Vagina (tissue), 2 donors: ENCODE measurements around the gene ACSL1. TPM values are rescaled to one million over a fixed set of nuclear protein-coding genes. Genes with fewer than 3 reads are reported as not detected.
A peak's percentile ranks its signal among the peaks of the same experiment; 100 is the strongest.

Experiments used
- DNase-seq, 2 donors: peaks; one replicate each; pipeline ENCODE4 v3.0.0-alpha.2; 2017; ENCODE audit errors: extremely low spot score in 2 of 2
- H3K27ac ChIP-seq: fragments of 200-600 bp; sonication (generic); one replicate; pipeline ENCODE4 v1.5.1; 2019
- H3K27me3 ChIP-seq: fragments of 200-600 bp; sonication (generic); one replicate; pipeline ENCODE4 v1.5.1; 2019
- H3K36me3 ChIP-seq, 2 donors: fragments of 200-600 bp; sonication (generic); one replicate each; pipeline ENCODE4 v1.5.1; 2017 to 2019
- H3K4me1 ChIP-seq: fragments of 200-600 bp; sonication (generic); one replicate; pipeline ENCODE4 v1.5.1; 2019
- H3K4me3 ChIP-seq, 2 donors: fragments of 200-600 bp; sonication (generic); 1 replicate in 1 of 2; 2 replicates in 1 of 2; pipeline ENCODE4 v1.5.1; 2016 to 2019
- H3K9me3 ChIP-seq: fragments of 200-600 bp; sonication (generic); one replicate; pipeline ENCODE4 v1.5.1; 2019
- CTCF ChIP-seq, 3 experiments: fragments of 450-650 bp in 2 of 3; fragments of 200-600 bp in 1 of 3; sonication (generic) in 1 of 3; IDR thresholded peaks; one replicate each; pipeline ENCODE4 v1.5.1; 2017 to 2019; ENCODE audit warnings: antibody characterized with exemption in 3 of 3, mild to moderate bottlenecking in 2 of 3, moderate library complexity in 2 of 3
- POLR2A ChIP-seq, 2 donors: fragments of 450-650 bp; IDR thresholded peaks; one replicate each; pipeline ENCODE4 v1.6.1; 2017; ENCODE audit warnings: antibody characterized with exemption in 2 of 2, mild to moderate bottlenecking in 2 of 2, moderate library complexity in 2 of 2
- POLR2AphosphoS5 ChIP-seq, 2 donors: sonication (generic); formaldehyde crosslinking; IDR thresholded peaks; one replicate each; pipeline ENCODE4 v1.9.0; 2017; ENCODE audit warnings: antibody characterized with exemption in 2 of 2, mild to moderate bottlenecking in 2 of 2, low read depth in 1 of 2; ENCODE audit not compliant: insufficient read depth in 1 of 2
- intact Hi-C: fragments of 100-400 bp; cut with DNase I; formaldehyde crosslinking; loops from one replicate; pipeline ENCODE4 v1.15.1; 2023
- total RNA-seq: library from RNA; depleted of rRNA; stranded (reverse); fragments of >200 nt; gene quantifications from one replicate; pipeline ENCODE4 v1.2.3, GENCODE V29; 2016

ACSL1 gene
- total RNA-seq, 1 donor from 2014 or later = 106 TPM

GRCh38 chr4:184824081-184824775, 1.5 kb downstream of the ACSL1 start:
- no peaks in the 10 kb centered on the region for H3K36me3 ChIP-seq
- DNase-seq = no peak
- intact Hi-C loops = no loop called here
- H3K27me3 ChIP-seq = no peaks in the 10 kb centered on the region
- H3K27ac ChIP-seq = peak overlapping the region; percentile 57
- peak overlapping the region; percentile 61 to 95 for H3K4me3 ChIP-seq
- H3K9me3 ChIP-seq = no peaks in the 10 kb centered on the region
- no peak for TF ChIP-seq POLR2AphosphoS5 (IDR thresholded peaks at IDR 0.05; ENCODE audit: insufficient read depth in 1 of 2, low read depth in 1 of 2)
- TF ChIP-seq POLR2A (IDR thresholded peaks at IDR 0.05) = no peak
- TF ChIP-seq CTCF (IDR thresholded peaks at IDR 0.05) = no peak
- H3K4me1 ChIP-seq = peaks cover 54% of the 10 kb centered on the region

- H3K36me3 ChIP-seq = no peaks in the 10 kb centered on the region
- no peaks in the 10 kb centered on the region for H3K9me3 ChIP-seq
- no peak overlapping the region for H3K27ac ChIP-seq
- H3K27me3 ChIP-seq = no peaks in the 10 kb centered on the region
- peaks cover 64% of the 10 kb centered on the region for H3K4me1 ChIP-seq
- DNase-seq = no peak
- intact Hi-C loops = no loop called here
- no peak overlapping the region for H3K4me3 ChIP-seq
- TF ChIP-seq POLR2AphosphoS5 (IDR thresholded peaks at IDR 0.05; ENCODE audit: insufficient read depth in 1 of 2, low read depth in 1 of 2) = no peak
- TF ChIP-seq POLR2A (IDR thresholded peaks at IDR 0.05) = no peak
- no peak for TF ChIP-seq CTCF (IDR thresholded peaks at IDR 0.05)
Observed at GRCh38 chr4:184823014-184823413, 2.8 kb downstream of the ACSL1 start.

- Histone ChIP-seq H3K4me1 (peaks cover 71% of the 10 kb centered on the region), H3K9me3 (no peaks in the 10 kb centered on the region), H3K4me3 (no peak overlapping the region), H3K27ac (no peak overlapping the region), H3K27me3 (no peaks in the 10 kb centered on the region), H3K36me3 (no peaks in the 10 kb centered on the region)
- TF ChIP-seq CTCF (IDR thresholded peaks at IDR 0.05) = no peak
- TF ChIP-seq POLR2AphosphoS5 (IDR thresholded peaks at IDR 0.05; ENCODE audit: insufficient read depth in 1 of 2, low read depth in 1 of 2) = no peak
- no peak for TF ChIP-seq POLR2A (IDR thresholded peaks at IDR 0.05)
- intact Hi-C loops = no loop called here
- DNase-seq = no peak
Observed at GRCh38 chr4:184822356-184822755, 3.4 kb downstream of the ACSL1 start.

- H3K27me3 ChIP-seq = no peaks in the 10 kb centered on the region
- intact Hi-C loops = no loop called here
- no peak overlapping the region for H3K4me3 ChIP-seq
- H3K4me1 ChIP-seq = peaks cover 65% of the 10 kb centered on the region
- no peak for DNase-seq
- no peak for TF ChIP-seq CTCF (IDR thresholded peaks at IDR 0.05)
- TF ChIP-seq POLR2A (IDR thresholded peaks at IDR 0.05) = no peak
- TF ChIP-seq POLR2AphosphoS5 (IDR thresholded peaks at IDR 0.05; ENCODE audit: insufficient read depth in 1 of 2, low read depth in 1 of 2) = no peak
- no peaks in the 10 kb centered on the region for H3K9me3 ChIP-seq
- no peaks in the 10 kb centered on the region for H3K36me3 ChIP-seq
- no peak overlapping the region for H3K27ac ChIP-seq
Observed at GRCh38 chr4:184821242-184821641, 4.5 kb downstream of the ACSL1 start.

- no peak for DNase-seq
- H3K9me3 ChIP-seq = no peaks in the 10 kb centered on the region
- no peak overlapping the region for H3K27ac ChIP-seq
- no peak overlapping the region for H3K4me3 ChIP-seq
- intact Hi-C loops = no loop called here
- H3K36me3 ChIP-seq = no peaks in the 10 kb centered on the region
- H3K27me3 ChIP-seq = no peaks in the 10 kb centered on the region
- TF ChIP-seq CTCF (IDR thresholded peaks at IDR 0.05) (no peak), POLR2AphosphoS5 (IDR thresholded peaks at IDR 0.05; ENCODE audit: insufficient read depth in 1 of 2, low read depth in 1 of 2) (no peak), POLR2A (IDR thresholded peaks at IDR 0.05) (no peak)
- H3K4me1 ChIP-seq = peaks cover 75% of the 10 kb centered on the region
Observed at GRCh38 chr4:184819786-184820185, 6.0 kb downstream of the ACSL1 start.
